Suprapubic skin (tissue), 4 donors: Measurements from ENCODE around the gene ZNF541. TPM values are rescaled to one million over a fixed set of nuclear protein-coding genes. Genes with fewer than 3 reads are reported as not detected.

Experiments used
- DNase-seq, 2 donors: peaks; one replicate each; pipeline ENCODE4 v3.0.0-alpha.2; 2019; ENCODE audit warnings: low spot score in 2 of 2
- H3K27ac ChIP-seq: fragments of 200-600 bp; sonication (generic); one replicate; pipeline ENCODE4 v1.5.1; 2019
- H3K27me3 ChIP-seq: fragments of 200-600 bp; sonication (generic); one replicate; pipeline ENCODE4 v1.5.1; 2019
- H3K36me3 ChIP-seq: fragments of 200-600 bp; sonication (generic); one replicate; pipeline ENCODE4 v1.5.1; 2019
- H3K4me1 ChIP-seq: fragments of 200-600 bp; sonication (generic); one replicate; pipeline ENCODE4 v1.5.1; 2019
- H3K4me3 ChIP-seq: fragments of 200-600 bp; sonication (generic); one replicate; pipeline ENCODE4 v1.5.1; 2019; ENCODE audit warnings: mild to moderate bottlenecking
- H3K9me3 ChIP-seq: fragments of 200-600 bp; sonication (generic); one replicate; pipeline ENCODE4 v1.5.1; 2019
- CTCF ChIP-seq, 2 donors: fragments of 200-600 bp in 1 of 2; fragments of 450-650 bp in 1 of 2; sonication (generic) in 1 of 2; IDR thresholded peaks; one replicate each; pipeline ENCODE4 v1.5.1; 2016 to 2019; ENCODE audit warnings: antibody characterized with exemption in 2 of 2, mild to moderate bottlenecking in 1 of 2, moderate library complexity in 1 of 2
- EP300 ChIP-seq: sonication (generic); formaldehyde crosslinking; IDR thresholded peaks from one replicate; pipeline ENCODE4 v1.6.1; 2017; ENCODE audit warnings: antibody characterized with exemption
- POLR2A ChIP-seq, 2 donors: fragments of 450-650 bp; IDR thresholded peaks; one replicate each; pipeline ENCODE4 v1.6.1; 2017; ENCODE audit warnings: antibody characterized with exemption in 2 of 2, mild to moderate bottlenecking in 2 of 2, moderate library complexity in 2 of 2
- POLR2AphosphoS5 ChIP-seq, 3 donors: sonication (generic); formaldehyde crosslinking; IDR thresholded peaks; one replicate each; pipeline ENCODE4 v1.6.1; 2017; ENCODE audit warnings: antibody characterized with exemption in 3 of 3
- WGBS: methylation state at CpG from one replicate; pipeline ENCODE4 v1.1.5; 2018; 5-methylcytosine and 5-hydroxymethylcytosine counted together
- total RNA-seq, 4 donors: library from RNA; depleted of rRNA; stranded (reverse); fragments of >200 nt; gene quantifications; one replicate each; pipeline ENCODE4 v1.1.0, GENCODE V29; 2016

Gene ZNF541
- under 1 TPM in 3 of 4 donors, not detected in 1; 0.49 to 0.80 (median 0.51) TPM for total RNA-seq

GRCh38 chr19:47573071-47574026 lies at the start of gene ZNF541:
Gene ZNF541 (minus strand): TSS chr19:47573148. CDS start chr19:47555856, 17,292 bp downstream.
- Histone ChIP-seq H3K27me3 (no peaks in the 10 kb centered on the region), H3K4me3 (peak within 1 kb of the TSS; percentile 44), H3K36me3 (no peaks in the 10 kb centered on the region), H3K9me3 (no peaks in the 10 kb centered on the region), H3K27ac (no peak within 1 kb of the TSS), H3K4me1 (peaks cover 7% of the 10 kb centered on the region)
- 27% methylated on average over 68 of the region's 89 CpGs for WGBS
- peak; percentile 81 to 87 for DNase-seq
- TF ChIP-seq POLR2AphosphoS5 (IDR thresholded peaks at IDR 0.05) = no peak
- TF ChIP-seq POLR2A (IDR thresholded peaks at IDR 0.05) = no peak
- TF ChIP-seq CTCF (IDR thresholded peaks at IDR 0.05) = no peak
- no peak for TF ChIP-seq EP300

- H3K4me1 ChIP-seq = peaks cover 24% of the 10 kb centered on the region
- WGBS = 77% methylated on average over 6 of the region's 6 CpGs
- TF ChIP-seq POLR2AphosphoS5 (IDR thresholded peaks at IDR 0.05) (no peak), EP300 (no peak), CTCF (IDR thresholded peaks at IDR 0.05) (no peak), POLR2A (IDR thresholded peaks at IDR 0.05) (no peak)
- H3K27me3 ChIP-seq = no peaks in the 10 kb centered on the region
- no peak overlapping the region for H3K4me3 ChIP-seq
- DNase-seq = no peak
- no peaks in the 10 kb centered on the region for H3K9me3 ChIP-seq
- no peaks in the 10 kb centered on the region for H3K36me3 ChIP-seq
- no peak overlapping the region for H3K27ac ChIP-seq
These were observed 46.8 kb upstream of the ZNF541 start for GRCh38 chr19:47619763-47620162.

- TF ChIP-seq EP300 (no peak), POLR2AphosphoS5 (IDR thresholded peaks at IDR 0.05) (no peak), POLR2A (IDR thresholded peaks at IDR 0.05) (no peak)
- H3K27ac ChIP-seq = no peak overlapping the region
- no peaks in the 10 kb centered on the region for H3K36me3 ChIP-seq
- DNase-seq = no peak
- H3K27me3 ChIP-seq = no peaks in the 10 kb centered on the region
- 65% methylated on average over 4 of the region's 14 CpGs for WGBS
- H3K4me3 ChIP-seq = no peak overlapping the region
- H3K9me3 ChIP-seq = no peaks in the 10 kb centered on the region
- peaks cover 18% of the 10 kb centered on the region for H3K4me1 ChIP-seq
These were observed 45.8 kb upstream of the ZNF541 start for GRCh38 chr19:47618771-47619170.

GRCh38 chr19:47615714-47616113 lies 42.8 kb upstream of the ZNF541 start:
- Histone ChIP-seq H3K4me1 (peaks cover 37% of the 10 kb centered on the region), H3K27ac (no peak overlapping the region), H3K9me3 (no peaks in the 10 kb centered on the region), H3K36me3 (no peaks in the 10 kb centered on the region), H3K27me3 (no peaks in the 10 kb centered on the region), H3K4me3 (no peak overlapping the region)
- 86% methylated on average over 7 of the region's 7 CpGs for WGBS
- TF ChIP-seq EP300 = no peak
- no peak for TF ChIP-seq POLR2AphosphoS5 (IDR thresholded peaks at IDR 0.05)
- TF ChIP-seq POLR2A (IDR thresholded peaks at IDR 0.05) = no peak
- no peak for TF ChIP-seq CTCF (IDR thresholded peaks at IDR 0.05)
- no peak for DNase-seq

- peaks cover 41% of the 10 kb centered on the region for H3K4me1 ChIP-seq
- H3K27me3 ChIP-seq = no peaks in the 10 kb centered on the region
- H3K27ac ChIP-seq = no peak overlapping the region
- H3K4me3 ChIP-seq = no peak overlapping the region
- TF ChIP-seq POLR2AphosphoS5 (IDR thresholded peaks at IDR 0.05) (no peak), POLR2A (IDR thresholded peaks at IDR 0.05) (no peak)
- no peaks in the 10 kb centered on the region for H3K9me3 ChIP-seq
- WGBS = 86% methylated on average over 7 of the region's 7 CpGs
- H3K36me3 ChIP-seq = no peaks in the 10 kb centered on the region
- no peak for DNase-seq
These were observed 42.3 kb upstream of the ZNF541 start for GRCh38 chr19:47615230-47615629.

GRCh38 chr19:47614559-47614958 lies 41.6 kb upstream of the ZNF541 start:
- Histone ChIP-seq H3K27ac (no peak overlapping the region), H3K4me3 (no peak overlapping the region), H3K36me3 (no peaks in the 10 kb centered on the region), H3K27me3 (no peaks in the 10 kb centered on the region), H3K4me1 (peaks cover 45% of the 10 kb centered on the region), H3K9me3 (no peaks in the 10 kb centered on the region)
- TF ChIP-seq POLR2AphosphoS5 (IDR thresholded peaks at IDR 0.05) = no peak
- TF ChIP-seq CTCF (IDR thresholded peaks at IDR 0.05) = no peak
- no peak for TF ChIP-seq POLR2A (IDR thresholded peaks at IDR 0.05)
- TF ChIP-seq EP300 = no peak
- WGBS = 93% methylated on average over 10 of the region's 10 CpGs
- no peak for DNase-seq
